Neural crest cell (in vitro differentiated cells): ENCODE results near the gene NMRK2. TPM values are rescaled to one million over a fixed set of nuclear protein-coding genes. Genes with fewer than 3 reads are reported as not detected.

Source experiments
- microRNA-seq: library from miRNA; unstranded; fragments of <30 nt; microRNA quantifications from one replicate; pipeline ENCODE4, GENCODE V29; 2020
- total RNA-seq: library from RNA; stranded (reverse); gene quantifications from 2 replicates; pipeline ENCODE4 v1.2.1, GENCODE V29; 2021

Gene NMRK2
- total RNA-seq, 1 donor from 2014 or later: not detected

Small RNA genes within 50 kb of the gene (microRNA-seq; reads per million reads assigned to microRNA genes)
- not detected for gene MIR637

Other genes with a start within 250 kb of the NMRK2 start
- gene PIP5K1C, start 232.6 kb upstream of the NMRK2 start, total RNA-seq: 39.5 and 40.1 TPM in 2 replicates
- not detected in 2 replicates for gene TJP3, start 224.7 kb upstream of the NMRK2 start, total RNA-seq
- gene APBA3, start 171.4 kb upstream of the NMRK2 start, total RNA-seq: 22.8 and 24.5 TPM in 2 replicates
- 41.7 and 41.9 TPM in 2 replicates for gene MRPL54, start 170.4 kb upstream of the NMRK2 start, total RNA-seq
- not detected in 2 replicates for gene RAX2, start 160.8 kb upstream of the NMRK2 start, total RNA-seq
- gene MATK, start 146.7 kb upstream of the NMRK2 start, total RNA-seq: not detected in 2 replicates
- gene ZFR2, start 64.0 kb upstream of the NMRK2 start, total RNA-seq: 4.2 and 5.0 TPM in 2 replicates
- gene ATCAY, start 52.4 kb upstream of the NMRK2 start, total RNA-seq: 14.2 and 16.1 TPM in 2 replicates
- 61.8 and 63.1 TPM in 2 replicates for gene DAPK3, start 38.0 kb downstream of the NMRK2 start, total RNA-seq
- 2,663 and 2,725 TPM in 2 replicates for gene EEF2, start 52.4 kb downstream of the NMRK2 start, total RNA-seq
- 49.6 and 58.8 TPM in 2 replicates for gene PIAS4, start 74.7 kb downstream of the NMRK2 start, total RNA-seq
- gene ZBTB7A, start 133.8 kb downstream of the NMRK2 start, total RNA-seq: 15.2 and 15.7 TPM in 2 replicates
- gene MAP2K2, start 191.1 kb downstream of the NMRK2 start, total RNA-seq: 171 and 178 TPM in 2 replicates
- gene CREB3L3, start 220.6 kb downstream of the NMRK2 start, total RNA-seq: not detected in 2 replicates
- 33.9 and 34.8 TPM in 2 replicates for gene SIRT6, start 249.5 kb downstream of the NMRK2 start, total RNA-seq
- gene ANKRD24, start 249.6 kb downstream of the NMRK2 start, total RNA-seq: 0.19 and 0.27 TPM in 2 replicates